SH-SY5Y (cell line): ENCODE data around the gene ATP2B2.

Source experiments
- GATA2 ChIP-seq: IDR thresholded peaks from 2 replicates; pipeline ENCODE4 v1.6.1; 2011; ENCODE audit warnings: mild to moderate bottlenecking, low read depth, low read length
- GATA3 ChIP-seq: IDR thresholded peaks from 2 replicates; pipeline ENCODE4 v1.6.1; 2011; ENCODE audit warnings: low read depth, mild to moderate bottlenecking, low read length, moderate library complexity

DNA sequence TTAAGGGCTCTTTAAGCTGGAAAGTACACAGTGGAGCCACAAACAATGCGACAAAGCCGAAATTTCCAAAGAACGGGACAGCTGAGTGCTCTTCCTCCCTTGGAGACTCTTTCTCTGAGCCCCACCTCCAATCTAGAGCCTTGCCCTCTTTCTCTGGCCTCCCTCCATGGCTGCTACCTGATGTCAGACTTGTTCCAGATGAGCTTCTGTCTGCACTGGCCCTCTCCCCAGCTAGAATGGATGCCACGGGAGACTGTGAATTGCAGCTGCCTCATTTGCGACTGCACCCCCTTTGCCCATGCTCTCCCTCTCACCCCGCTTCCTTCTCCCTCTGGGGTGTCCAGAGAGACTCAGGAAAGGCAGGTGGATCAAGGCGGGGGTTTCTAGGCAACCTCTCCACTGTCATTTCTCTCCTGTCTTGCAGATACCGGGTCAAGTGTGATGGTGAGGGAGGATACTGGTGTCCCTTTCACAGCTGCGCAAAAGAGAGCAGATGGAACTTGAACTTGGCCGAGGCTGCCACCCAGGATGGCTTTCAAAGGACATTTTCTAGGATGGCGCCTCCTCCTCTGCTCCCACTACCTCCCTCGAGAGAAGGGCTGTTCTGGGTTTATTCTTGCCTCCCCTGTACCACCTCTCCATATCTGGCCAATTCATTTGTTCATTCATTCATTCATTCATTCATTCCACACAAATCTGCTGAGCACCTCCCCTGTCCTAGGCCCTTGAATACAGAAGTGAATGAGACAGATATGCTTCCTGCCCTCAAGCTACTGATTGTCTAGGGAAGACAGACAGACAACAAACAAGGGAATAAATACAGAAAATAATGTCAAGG, 12.8 kb downstream of the ATP2B2 start:
- TF ChIP-seq GATA3 (no peak), GATA2 (no peak)
